Measurements from ENCODE around the gene ANGPTL8.
A peak's percentile ranks its signal among the peaks of the same experiment; 100 is the strongest.

The ANGPTL8 gene

DNA sequence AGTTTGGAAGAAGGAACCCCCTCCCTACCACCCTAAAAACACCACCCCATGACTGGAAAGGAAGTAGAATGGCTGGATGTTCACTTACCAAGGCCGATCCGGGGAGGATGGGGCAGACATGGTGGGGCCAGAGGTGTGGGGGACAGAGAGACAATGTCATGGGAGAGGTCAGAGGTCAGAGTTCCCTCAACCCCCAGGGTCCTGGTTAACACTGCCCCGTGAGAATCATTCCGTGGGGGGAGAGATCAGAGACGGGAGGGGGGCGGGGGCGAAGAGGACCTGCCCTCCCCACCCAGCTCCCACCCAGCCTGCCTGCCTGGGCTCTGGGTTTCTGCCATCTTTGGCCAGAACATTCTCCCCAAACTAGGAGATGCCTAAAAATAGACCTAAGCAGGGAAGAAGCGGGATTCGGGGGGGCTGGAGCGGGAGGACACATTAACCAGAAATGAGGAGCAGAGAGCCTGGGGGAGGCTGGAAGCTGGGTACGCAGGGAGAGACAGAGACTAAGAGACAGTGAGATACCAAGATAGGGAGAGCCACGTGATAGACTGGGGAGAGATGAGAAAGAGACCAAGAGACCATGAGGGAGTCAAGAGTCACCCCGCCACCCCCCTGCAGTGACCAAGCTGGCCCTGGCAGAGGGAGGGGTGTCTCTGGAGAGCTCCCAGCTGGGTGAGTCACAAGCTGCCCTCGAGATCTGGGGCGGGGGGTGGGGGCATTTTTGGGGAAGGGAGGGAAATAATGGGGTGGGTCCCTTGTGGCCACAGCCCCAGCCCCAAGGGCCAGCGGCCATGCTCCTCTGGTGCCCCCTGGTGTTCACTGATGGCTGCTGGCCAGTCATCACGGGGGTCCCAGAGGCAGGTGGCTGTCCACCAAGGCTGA lies 36.0 kb upstream of the ANGPTL8 start:
- peak; percentile 91 for DNase-seq (ENCODE audit: low spot score)

DNA sequence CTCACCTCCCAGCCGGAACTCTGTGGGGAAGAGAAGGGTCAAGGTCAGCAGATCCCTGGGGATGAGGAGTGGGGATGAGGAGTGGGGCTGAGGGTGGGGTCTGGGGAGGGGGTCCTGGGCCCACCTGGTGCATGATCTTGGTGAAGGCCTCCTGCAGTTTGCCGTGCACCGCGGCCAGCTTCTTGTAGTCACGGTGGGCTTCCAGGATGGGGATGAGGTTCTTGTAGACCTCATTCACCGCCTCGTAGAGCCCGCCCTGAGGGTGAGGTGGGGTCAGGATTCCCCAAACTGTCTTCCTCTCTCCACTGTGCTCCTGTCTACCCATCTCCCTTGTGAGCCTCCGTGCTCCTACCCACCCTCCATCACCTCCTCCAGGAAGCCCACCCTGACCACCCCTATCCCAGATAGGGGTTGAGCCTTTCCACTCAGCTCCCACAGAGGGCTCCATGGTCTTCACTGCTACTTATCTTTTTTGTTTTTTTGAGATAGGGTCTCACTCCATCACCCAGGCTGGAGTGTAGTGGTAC lies 35.3 kb upstream of the ANGPTL8 start:
- DNase-seq (ENCODE audit: low spot score), result no peak

DNA sequence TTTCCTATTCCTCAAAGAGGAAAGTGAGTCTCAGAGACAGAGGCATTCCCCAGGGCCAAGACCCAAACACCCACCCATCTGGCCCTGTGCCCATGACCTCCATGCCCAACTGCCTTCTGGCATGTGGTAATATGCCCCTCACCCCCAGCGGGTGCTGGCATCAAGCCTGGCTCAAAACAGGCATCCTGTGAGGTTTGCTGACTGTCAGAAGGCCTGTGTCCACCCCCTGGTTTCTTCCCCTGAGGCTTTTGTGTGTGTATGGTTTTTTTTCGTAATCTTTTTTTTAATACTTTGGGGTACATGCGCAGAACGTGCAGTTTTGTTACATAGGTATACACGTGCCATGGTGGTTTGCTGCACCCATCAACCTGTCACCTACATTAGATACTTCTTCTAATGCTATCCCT lies 34.5 kb upstream of the ANGPTL8 start:
- DNase-seq (ENCODE audit: low spot score), result no peak

DNA sequence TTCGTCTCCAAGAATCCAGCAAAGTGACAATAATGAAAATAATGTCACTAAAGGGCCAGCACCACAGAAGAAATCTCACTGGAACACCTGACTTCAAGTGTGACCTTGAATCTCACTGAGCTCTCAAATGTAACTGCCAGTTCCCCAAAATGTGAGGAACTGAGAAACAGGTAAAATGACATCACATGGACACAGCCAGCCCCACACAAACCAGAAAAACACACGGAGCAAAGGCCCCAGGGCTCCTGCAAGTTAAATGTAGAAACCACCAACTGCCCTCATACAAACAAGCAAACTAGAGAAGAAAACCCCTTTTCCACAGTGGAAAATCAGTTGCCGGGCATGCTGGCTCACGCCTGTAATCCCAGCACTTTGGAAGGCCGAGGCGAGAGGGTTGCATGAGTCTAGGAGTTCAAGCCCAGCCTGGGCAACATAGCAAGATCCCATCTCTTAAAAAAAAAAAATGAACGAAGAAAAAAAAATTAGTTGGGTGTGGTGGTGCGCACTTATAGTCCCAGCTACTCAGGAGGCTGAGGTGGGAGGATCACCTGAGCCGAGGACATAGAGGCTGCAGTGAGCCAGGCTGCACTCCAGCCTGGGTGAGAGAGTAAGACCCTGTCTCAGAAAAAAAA lies 33.4 kb upstream of the ANGPTL8 start:
- no peak for DNase-seq (ENCODE audit: low spot score)

DNA sequence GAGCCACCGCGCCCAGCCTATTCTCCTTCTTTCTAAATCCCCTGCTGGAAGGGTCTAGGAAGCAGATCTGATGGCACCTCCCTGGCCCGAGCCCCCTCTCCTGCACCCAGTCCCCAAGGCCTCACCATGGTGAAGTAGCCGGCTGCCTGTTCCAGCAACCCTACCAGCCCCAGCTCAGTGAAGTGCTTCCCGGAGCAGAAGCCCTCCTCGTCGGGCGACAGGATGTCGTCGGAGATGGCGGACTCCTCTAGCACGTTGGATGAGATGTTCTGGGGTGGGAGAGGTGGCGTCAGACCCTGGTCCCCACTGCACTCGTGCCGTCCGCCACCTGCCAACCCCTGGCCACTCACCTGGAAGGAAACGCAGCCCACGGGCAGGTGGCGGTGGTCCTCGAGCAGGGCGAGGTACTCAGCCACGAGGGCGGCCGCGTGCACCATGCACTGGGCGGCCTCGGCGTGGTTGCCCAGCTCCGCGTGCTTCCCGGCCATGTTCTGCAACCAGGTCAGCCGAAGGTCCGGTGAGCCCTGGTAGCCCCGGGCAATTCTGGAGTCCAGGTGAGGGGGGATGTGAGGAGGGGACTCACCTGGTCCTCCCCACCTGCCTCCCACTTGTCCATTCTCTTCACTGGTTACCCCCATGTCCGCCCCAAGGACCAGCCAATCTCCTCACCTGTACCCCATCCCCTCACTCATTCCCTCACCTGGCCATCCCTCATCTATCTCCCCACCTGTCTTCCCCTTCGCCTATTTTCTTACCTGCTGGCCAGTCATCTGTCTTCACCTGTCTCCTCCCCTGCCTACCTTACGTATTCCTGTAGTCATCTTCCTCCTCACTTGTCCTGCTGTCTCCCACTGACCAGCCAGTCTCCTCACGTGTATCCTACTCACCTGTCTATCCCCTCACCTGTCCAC lies 30.6 kb upstream of the ANGPTL8 start:
- peak; percentile 41 for DNase-seq (ENCODE audit: low spot score)

DNA sequence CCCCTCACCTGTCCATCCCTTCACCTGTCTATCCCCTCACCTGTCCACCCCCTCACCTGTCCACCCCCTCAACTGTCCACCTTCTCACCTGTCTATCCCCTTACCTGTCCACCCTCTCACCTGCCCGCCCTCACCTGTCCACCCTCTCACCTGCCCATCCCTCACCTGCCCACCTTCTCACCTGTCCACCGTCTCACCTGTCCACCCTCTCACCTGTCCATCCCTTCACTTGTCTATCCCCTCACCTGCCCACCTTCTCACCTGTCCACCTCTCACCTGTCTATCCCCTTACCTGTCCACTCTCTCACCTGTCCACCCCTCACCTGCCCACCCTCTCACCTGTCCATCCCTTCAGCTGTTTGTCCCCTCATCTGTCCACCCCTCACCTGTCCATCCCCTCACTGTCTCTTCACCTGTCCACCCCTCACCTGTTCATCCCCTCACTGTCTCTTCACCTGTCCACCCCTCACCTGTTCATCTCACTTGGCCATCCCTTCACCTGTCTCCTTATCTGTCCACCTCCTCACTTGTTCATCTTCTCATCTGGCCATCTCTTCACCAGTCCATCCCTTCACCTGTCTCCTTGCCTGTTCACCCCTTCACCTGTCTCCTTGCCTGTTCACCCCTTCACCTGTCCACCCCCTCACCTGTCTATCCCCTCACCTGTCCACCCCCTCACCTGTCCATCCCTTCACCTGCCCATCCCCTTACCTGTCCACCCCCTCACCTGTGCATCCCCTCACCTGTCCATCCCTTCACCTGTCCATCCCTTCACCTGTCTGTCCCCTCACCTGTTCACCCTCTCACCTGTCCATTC lies 29.4 kb upstream of the ANGPTL8 start:
- DNase-seq (ENCODE audit: low spot score), result peak; percentile 45

DNA sequence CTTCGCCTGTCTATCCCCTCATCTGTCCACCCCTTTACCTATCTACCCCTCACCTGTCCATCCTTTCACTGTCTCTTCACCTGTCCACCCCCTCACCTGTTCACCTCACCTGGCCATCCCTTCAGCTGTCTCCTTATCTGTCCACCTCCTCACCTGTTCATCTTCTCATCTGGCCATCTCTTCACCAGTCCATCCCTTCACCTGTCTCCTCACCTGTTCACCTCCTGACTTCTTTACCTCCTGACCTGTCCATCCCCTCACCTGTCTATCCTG lies 28.8 kb upstream of the ANGPTL8 start:
- no peak for DNase-seq (ENCODE audit: low spot score)

DNA sequence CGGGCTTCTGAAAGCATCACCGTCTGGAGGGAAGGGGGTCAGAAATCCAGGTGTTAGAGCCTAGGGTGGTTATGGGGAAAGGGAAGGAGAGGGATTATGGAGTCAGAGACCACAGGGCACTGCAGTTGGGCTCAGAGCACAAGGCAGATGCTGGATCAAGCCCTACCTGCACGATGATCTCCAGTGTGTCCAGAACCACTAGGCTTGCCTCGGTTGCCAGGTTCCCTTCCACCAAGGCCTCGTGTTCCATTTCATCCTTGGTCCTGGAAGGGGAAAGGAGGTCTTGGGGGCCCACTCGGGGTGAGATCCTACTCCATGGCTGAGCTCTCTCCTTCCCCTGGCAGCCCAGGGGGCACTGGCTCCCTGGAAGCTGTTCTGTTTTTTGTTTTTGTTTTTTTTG lies 25.0 kb upstream of the ANGPTL8 start:
- no peak for DNase-seq (ENCODE audit: low spot score)

DNA sequence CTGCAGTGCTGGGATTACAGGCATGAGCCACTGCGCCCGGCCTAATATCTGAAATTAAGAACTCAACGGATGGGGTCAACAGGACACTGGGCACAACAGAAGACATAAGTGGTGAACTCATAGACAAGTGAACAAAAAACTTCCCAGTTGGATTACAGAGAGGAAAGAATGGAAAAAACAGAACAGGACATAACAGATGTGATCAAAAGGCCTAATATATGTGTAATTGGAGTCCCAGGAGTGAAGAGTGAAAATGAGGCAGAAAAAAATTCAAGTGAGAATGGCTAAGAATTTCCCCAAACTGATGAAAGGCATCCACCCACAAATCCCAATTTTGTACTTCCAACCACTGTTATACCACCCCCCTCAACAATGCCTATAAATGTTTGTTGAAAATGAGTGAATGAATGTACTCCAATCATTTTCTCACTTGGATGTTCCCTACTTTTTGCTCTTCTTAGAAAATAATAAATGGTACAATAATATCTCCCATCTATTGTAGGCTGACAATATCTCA lies 18.3 kb upstream of the ANGPTL8 start:
- DNase-seq (ENCODE audit: low spot score), result no peak

DNA sequence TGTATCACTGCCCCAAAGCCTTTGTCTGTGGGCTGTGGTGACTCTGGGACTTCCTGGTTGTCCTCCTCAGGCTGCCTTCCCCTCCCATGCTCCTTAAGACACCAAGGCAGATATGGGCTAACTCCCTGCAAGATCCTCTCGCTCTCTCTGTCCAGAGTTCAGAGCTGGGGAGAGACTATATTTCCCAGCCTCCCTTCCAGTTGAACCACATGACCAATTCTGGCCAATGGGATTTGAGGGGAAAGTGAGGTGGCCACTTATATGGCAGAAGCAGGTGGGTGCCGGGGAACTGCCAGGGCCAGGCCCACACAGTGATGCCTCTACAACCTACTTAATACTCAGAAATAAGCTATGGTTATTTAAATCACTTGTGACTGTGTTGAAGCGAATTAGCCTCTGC lies 16.2 kb upstream of the ANGPTL8 start:
- no peak for DNase-seq (ENCODE audit: low spot score)

DNA sequence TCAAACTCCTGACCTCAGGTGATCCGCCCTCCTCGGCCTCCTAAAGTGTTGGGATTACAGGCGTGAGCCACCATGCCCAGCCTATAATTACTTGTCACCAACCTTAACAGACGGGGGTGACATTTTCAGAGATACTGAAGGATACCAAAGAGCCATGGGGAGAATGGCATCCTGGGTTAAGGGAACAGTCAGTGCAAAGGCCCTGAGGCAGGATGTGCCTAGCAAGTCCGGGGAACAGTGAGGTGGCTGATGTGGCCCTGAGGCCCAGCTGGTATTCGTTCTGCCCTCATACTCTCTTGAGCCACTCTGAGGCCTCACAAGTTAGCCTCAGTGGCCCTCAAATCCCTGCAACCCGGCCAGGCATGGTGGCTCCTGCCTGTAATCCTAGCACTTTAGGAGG lies 15.0 kb upstream of the ANGPTL8 start:
- no peak for DNase-seq (ENCODE audit: low spot score)

DNA sequence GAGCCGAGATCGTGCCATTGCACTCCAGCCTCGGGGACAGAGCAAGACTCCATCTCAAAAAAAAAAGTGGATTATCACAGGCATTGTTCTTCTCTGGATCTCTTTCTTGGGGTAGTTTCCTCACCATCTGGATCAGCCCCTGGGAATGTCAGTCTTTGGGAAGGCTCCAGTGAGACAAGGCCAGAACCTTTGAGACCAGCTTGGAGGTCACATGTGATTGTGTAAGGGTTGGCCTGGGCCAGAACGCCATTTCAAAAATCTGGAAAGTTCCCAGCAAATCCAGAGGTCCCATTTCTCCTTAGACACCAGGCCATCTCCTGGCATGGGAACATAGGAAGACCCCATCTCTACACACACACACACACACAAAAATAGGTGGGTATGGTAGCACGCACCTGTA lies 14.2 kb upstream of the ANGPTL8 start:
- no peak for DNase-seq (ENCODE audit: low spot score)

DNA sequence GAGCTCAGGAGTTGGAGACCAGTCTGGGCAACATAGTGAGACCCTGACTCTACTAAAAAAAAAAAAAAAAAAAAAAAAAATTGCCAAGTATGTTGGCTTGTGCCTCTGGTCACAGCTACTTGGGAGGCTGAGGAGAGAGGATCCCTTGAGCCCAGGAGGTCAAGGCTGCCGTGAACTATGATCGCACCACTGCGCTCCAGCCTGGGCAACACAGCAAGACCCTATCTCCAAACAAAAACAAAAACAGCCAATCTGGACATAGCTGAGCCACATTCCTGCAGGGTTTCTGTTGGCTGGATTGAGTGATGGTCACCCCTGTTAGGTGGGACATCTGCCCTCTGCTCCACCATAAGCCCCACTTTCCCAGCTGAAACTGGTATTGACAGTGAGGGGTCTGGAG lies 13.6 kb upstream of the ANGPTL8 start:
- no peak for DNase-seq (ENCODE audit: low spot score)

DNA sequence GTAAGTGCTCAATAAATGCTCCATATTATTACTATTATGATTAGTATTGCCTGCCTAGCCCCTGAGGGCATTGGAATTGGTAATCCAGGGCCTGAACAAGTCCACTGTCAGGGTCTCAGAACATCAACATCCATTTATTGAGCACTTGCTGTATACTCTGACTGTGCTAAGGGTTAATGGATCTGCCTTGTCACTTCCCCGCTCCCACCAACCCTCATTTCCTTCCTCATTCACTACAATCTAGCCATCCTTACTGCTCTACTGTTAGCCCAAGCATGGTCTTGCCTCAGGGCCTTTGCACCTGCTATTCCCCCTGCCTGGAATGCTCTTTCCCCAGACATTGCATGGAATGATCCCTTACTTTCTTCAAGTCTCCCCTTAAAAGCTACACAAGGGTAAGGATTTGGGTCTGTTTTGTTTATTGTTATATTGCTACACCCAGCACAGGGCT lies 12.7 kb upstream of the ANGPTL8 start:
- DNase-seq (ENCODE audit: low spot score), result no peak

DNA sequence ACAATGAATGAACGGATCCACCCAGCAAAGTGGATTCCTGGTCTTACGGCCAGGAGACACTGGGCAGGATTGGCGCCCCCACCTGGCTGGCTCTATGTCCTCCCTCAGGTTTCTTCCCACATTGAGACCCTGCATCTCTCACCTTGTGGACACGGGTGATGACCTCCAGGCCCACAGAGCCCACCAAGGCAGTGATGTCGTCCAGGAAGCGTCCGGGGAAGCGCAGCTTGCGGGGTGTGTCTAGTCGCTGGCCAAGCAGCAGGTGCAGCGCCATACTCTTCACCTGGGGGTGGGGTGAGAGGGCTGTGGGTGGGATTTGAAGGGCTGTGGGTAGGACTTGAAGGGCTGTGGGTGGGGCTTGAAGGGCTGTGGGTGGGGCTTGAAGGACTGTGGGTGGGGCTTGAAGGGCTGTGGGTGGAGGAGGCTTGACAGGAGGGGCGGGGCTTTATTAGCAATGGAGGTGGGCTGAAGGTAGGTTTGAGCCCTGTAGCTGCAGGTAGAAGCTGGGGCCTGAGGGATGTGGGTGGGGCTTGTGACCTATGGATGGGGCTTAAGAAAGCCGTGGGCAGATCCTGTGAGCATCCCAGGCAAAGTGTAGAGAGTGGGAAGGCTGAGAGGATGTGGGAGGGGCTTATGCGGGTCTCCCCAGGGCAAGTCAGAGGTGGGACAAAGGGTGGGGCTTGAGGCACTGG lies 12.1 kb upstream of the ANGPTL8 start:
- DNase-seq (ENCODE audit: low spot score), result no peak

DNA sequence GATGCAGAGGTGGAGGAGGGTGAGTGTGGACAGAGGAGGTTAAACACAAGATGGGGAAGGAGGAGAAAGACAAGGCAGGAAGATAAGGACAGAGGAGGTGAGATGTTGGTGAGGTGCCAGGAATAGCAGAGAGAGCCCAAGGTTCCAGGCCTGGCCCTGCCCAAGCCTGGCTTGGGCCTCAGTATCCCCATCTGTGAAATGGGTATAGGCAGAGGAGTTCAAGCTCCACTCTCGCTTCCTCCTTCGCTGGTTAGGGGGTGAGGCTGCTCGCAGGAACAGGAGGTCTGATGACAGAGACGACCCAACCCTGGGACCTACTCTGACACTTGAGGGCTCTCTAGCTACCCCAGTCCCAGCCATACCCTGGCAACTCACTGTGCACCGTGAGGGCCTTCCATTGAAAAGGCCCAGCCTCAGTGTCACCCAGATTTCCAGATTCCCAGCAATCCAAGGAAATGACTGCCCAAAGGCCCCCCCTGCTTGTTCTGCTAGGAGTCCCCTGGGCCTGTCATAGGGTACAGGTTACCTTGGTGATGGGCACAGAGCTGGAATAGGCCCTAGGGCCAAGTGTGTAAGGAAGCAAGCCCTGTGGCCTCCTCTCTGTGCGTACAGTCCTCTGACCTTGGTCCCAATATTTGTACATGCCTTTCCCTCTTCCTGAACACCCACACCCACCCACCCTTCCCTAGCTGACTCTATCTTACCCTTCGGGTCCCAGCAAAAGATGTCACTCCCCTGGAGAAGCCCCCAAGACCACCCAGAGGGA lies 8.6 kb upstream of the ANGPTL8 start:
- no peak for DNase-seq (ENCODE audit: low spot score)

DNA sequence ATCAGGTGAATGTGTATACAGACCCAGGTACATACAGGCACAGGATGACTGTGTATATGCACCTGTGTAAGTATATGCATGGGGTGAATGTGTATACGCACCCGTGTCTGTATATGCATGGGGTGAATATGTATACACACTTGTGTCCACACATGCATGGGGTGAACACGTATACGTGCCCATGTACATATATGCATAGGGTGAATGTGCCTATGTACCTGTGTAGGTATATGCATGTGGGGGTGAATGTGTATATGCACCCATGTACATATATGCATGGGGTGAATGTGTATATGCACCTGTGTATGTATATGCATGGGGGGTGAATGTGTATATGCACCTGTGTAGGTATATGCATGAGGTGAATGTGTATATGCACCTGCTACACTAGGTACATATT lies 6.9 kb upstream of the ANGPTL8 start:
- DNase-seq (ENCODE audit: low spot score), result no peak

DNA sequence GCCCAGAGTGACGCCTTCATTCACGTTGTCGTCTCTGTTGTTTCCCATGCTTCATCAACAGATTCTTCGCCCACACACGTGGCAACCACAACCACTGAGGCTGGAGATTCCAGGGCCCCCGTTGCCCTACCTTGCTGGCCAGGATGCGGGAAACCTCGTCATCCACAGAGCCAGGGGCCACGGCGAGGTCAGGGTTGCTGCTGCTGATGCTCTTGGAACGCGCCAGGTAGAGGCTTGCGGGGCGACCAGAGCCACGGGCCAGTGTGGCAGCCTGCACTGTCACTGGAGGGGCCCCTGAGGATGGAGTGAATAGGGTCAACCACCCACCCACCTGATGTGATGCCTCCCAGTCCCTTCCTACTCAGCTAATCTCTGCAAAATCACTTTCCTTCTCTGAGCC lies 6.3 kb upstream of the ANGPTL8 start:
- no peak for DNase-seq (ENCODE audit: low spot score)

DNA sequence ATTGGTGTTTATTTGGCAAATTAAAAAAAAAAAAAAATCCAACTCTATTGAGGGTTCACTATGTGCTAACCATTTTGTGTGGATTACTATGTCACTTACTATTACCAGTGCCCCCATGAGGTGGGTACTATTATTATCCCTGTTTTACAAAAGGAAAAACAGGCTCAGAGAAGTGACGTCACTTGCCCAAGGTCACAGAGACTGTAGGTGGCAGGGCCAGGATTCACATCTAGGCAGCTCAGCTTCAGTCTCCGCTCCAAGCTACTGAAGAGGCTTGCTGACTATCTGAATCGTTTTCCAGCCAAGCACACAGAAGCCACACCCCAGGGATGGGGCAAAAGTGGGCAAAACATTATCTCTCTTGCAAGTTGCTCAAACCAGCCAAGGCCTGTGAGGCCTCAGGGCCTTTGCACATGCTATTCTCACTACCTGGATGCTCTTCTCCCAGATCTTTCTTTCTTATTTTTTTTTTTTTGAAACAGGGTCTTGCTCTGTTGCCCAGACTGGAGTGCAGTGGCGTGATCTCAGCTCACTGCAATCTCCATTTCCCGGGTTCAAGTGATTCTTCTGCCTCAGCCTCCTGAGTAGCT lies 4.8 kb upstream of the ANGPTL8 start:
- no peak for DNase-seq (ENCODE audit: low spot score)

Measured in GM03348 (cell line).